ENCODE results near the gene CLASP1.

DNA sequence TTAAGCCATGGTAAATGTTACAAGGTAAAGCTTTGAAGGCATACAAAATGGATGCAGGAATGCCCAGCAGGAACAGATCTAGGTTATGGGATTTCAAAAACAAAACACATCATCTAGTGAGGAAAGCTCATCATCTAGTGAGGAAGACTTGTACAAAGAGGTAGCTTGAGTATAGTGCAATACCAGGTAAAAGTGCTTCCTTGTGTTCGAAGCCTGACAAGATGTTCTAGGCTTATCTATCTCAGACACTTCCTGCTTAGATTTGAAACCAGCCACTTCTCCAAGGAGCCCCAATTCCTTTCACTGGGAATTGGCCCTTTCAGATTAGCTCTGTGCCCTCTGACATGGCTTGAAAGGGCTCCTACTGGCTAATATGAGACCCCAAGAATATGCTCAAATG lies 73.0 kb downstream of the CLASP1 start:
- TF ChIP-seq, protein P1, sequence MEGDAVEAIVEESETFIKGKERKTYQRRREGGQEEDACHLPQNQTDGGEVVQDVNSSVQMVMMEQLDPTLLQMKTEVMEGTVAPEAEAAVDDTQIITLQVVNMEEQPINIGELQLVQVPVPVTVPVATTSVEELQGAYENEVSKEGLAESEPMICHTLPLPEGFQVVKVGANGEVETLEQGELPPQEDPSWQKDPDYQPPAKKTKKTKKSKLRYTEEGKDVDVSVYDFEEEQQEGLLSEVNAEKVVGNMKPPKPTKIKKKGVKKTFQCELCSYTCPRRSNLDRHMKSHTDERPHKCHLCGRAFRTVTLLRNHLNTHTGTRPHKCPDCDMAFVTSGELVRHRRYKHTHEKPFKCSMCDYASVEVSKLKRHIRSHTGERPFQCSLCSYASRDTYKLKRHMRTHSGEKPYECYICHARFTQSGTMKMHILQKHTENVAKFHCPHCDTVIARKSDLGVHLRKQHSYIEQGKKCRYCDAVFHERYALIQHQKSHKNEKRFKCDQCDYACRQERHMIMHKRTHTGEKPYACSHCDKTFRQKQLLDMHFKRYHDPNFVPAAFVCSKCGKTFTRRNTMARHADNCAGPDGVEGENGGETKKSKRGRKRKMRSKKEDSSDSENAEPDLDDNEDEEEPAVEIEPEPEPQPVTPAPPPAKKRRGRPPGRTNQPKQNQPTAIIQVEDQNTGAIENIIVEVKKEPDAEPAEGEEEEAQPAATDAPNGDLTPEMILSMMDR (IDR thresholded peaks at IDR 0.05) = no peak
- no peak for TF ChIP-seq EP300 (IDR thresholded peaks at IDR 0.05)
- no peak for TF ChIP-seq POLR2AphosphoS5 (IDR thresholded peaks at IDR 0.05)

All from sigmoid colon (tissue), 4 donors.